SK-N-DZ (cell line): Measurements from ENCODE around the gene PDE1C.
A peak's percentile ranks its signal among the peaks of the same experiment; 100 is the strongest.
"Not testable (repeated sequence)": the region's sequence is repeated elsewhere in the genome, so short reads cannot be mapped to it uniquely, and the experiment has no call there.

Source experiments
- DNase-seq: peaks from one replicate; pipeline ENCODE4 v3.0.0-alpha.2; 2015; ENCODE audit warnings: low spot score

Gene PDE1C

GRCh38 chr7:31851119-31851518, 219.1 kb downstream of the PDE1C start:
- DNase-seq = no peak

GRCh38 chr7:31850601-31851000, 219.6 kb downstream of the PDE1C start:
- no peak for DNase-seq

GRCh38 chr7:31850066-31850465, 220.1 kb downstream of the PDE1C start:
- DNase-seq = no peak

DNA sequence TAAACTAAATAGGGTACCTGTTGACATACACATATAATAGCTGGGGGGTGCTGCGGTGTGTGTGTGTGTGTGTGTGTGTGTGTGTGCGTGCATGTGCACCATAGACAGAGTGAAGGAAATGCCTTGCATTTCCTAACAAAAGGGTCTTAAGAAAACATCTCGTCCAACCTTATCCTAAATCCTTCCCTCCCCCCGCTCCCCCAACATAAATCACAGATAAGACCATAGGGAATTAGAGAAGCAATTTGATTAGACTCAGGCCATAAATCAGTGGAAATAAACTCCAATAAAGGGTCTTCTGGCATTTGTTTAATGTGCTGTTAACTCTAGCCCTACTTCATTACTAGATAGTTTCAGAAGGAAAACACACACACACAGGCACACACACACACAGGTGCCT, 234.7 kb downstream of the PDE1C start:
- no peak for DNase-seq

DNA sequence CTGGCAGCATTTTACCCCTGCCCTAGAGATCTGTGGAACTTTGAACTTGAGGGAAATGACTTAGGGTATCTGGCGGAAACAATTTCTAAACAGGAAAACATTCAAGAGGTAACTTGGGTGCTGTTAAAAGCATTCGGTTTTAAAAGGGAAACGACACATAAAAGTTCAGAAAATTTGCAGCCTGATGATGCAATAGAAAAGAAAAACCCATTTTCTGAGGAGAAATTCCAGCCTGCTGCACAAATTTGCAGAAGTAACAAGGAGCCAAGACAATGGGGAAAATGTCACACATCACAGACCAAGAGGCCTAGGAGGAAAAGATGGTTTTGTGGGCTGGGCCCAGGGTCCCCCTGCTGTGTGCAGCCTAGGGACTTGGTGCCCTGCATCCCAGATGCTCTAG, 236.6 kb downstream of the PDE1C start:
- not testable (repeated sequence) for DNase-seq

DNA sequence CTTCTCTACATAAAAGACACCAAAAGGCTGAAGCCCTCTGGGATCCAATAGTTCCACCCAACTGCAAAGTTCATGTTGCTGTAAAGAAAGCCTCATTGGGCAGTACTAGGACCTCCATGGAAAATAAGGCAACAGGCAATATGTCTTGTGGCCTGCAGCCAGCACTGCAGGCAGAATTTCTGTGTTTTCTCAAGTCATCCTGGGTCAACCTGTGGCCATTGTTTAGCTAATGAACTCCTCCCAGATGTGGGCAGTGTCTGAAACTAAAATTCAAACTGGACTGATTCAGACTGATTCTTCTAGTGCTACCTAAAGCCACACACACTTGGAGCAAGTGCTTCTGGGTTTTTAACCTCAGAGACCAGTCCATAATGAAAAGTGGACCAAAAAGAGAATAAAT, 241.7 kb downstream of the PDE1C start:
- DNase-seq = no peak

- DNase-seq = no peak
Observed at GRCh38 chr7:31825576-31825975, 244.6 kb downstream of the PDE1C start.

DNA sequence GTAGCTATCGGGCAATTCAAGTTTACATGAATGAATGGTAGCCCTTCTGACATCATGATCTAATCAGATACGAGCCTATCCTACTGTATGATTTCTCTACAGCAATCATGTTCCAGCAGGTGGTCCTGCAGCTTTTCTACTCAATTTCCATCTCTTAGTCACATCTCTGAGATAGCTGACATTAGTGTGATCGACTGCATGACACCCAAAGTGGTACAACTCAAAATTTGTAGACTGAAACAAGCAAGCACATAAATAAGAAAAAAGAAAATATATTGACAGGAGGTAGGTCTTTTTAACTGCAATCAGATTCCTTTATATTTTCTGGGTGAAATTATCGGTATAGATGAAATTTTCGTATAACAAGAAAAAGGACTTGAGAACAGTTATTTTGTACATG, 251.2 kb downstream of the PDE1C start:
- DNase-seq = no peak

- no peak for DNase-seq
Observed at GRCh38 chr7:31816810-31817209, 253.4 kb downstream of the PDE1C start.

- no peak for DNase-seq
Observed at GRCh38 chr7:31815796-31816195, 254.4 kb downstream of the PDE1C start.

- no peak for DNase-seq
Observed at GRCh38 chr7:31814187-31814586, 256.0 kb downstream of the PDE1C start.

- no peak for DNase-seq
Observed at GRCh38 chr7:31811650-31812461, 258.4 kb downstream of the PDE1C start.

- DNase-seq = no peak
Observed at GRCh38 chr7:31805209-31805818, 264.9 kb downstream of the PDE1C start.

DNA sequence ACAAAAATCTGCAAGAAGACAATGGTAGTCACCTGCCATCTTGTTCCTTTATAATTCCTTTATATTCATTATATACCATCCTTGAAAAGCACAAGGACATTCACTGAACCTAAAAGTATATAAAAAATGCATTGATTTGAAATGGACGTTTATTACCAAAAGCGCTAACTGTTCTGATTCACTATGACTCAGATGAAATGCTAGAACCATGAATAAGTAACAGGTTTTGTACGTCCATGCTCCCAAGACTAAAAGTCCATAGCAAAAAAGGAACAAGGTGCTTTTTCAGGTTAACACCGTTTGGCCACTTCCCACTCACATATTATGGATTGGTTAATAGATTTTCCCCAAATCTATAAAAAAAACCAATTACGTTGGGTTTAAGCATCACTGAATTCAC, 273.8 kb downstream of the PDE1C start:
- DNase-seq = no peak

DNA sequence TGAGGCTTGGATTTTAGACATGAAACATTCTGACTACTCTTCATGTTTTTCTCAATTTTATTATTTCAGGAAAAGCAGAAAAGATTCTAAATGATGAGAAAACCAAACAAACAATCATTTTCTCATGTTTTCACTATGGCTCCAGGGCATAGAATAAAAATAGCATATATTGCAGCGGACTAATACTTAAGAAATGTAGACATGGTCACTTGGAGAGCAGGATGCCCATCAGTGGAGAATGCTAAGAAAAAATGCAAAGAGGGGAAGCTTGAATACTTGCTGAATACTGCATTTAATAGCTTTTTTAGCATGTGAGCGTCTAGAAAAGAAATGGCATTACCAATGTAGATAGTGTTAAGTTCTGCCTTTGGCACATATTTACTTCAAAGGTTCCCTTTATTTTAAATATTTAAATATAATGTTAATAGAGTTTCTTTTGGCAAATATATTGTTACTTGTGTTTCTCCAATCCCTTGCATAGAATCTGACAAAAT, 275.3 kb downstream of the PDE1C start:
- no peak for DNase-seq

- DNase-seq = no peak
Observed at GRCh38 chr7:31791881-31792280, 278.3 kb downstream of the PDE1C start.

DNA sequence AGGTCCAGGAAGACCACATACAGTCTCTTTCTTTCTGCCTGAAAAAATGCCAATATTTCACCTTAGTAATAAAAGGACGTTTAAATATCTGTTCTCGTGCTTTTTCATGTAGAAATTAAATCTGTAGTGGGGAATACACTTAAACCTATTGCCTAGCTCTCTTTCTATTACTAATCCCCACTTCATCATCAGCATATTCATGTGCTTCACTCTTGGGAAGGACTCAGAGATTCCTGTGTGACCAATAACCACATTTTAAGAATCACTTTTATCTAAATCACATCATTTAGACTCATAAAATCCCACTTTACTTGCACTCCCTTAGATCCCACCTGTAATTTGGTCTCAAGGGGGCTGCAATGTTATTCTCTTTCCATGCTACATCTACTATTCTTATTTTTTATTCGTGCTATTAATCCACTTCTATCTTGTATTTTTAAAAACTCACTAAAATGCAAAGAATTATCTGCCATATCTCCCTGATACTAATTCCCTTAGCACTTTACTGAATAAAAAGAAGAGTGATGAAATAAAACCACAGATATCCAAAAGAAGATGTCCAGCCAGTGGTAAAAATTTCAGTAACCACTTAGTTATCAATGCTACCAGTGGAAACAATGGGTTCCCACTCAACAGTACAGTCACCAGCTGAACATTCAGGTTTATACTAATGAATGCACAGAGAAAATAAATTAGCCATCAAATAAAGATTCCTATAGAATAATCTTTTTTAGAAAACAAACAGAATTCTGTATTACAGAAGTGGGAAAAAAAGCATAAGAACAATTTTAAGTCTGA, 281.1 kb downstream of the PDE1C start:
- no peak for DNase-seq

GRCh38 chr7:31788445-31788844, 281.8 kb downstream of the PDE1C start:
- DNase-seq = no peak

- no peak for DNase-seq
Observed at GRCh38 chr7:31786326-31786725, 283.9 kb downstream of the PDE1C start.

GRCh38 chr7:31785101-31785500, 285.1 kb downstream of the PDE1C start:
- no peak for DNase-seq

GRCh38 chr7:31783221-31783620, 287.0 kb downstream of the PDE1C start:
- no peak for DNase-seq

- DNase-seq = peak; percentile 44
Observed at GRCh38 chr7:31782411-31782991, 287.7 kb downstream of the PDE1C start.
